GM19455 (cell line): ENCODE data around the gene ANO1.

Experiments
- ATAC-seq: cut with Tn5 transposase; IDR thresholded peaks from one replicate; pipeline ENCODE4 v1.9.1; 2021; ENCODE audit not compliant: unreplicated experiment

The ANO1 gene

DNA sequence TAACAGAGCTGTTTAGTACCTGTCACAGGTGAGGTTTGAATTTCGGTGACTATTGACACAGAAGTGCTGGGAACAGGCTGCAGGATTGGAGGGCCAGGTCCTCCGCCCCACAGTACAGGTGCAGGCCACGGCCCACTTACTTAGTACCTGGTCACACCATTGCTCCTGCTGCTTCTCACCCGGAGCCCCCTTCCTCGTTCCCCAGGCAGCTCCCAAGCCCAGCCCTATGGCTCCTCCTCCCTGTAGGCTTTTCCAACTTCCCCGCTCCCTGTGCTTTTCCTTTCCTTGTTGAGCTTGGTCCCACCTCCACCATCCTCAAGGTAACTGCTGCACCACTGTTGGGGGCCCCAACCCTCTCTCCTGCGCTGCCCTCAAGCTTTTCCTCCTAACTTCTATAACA lies 27.9 kb upstream of the ANO1 start:
- ATAC-seq: no peak

DNA sequence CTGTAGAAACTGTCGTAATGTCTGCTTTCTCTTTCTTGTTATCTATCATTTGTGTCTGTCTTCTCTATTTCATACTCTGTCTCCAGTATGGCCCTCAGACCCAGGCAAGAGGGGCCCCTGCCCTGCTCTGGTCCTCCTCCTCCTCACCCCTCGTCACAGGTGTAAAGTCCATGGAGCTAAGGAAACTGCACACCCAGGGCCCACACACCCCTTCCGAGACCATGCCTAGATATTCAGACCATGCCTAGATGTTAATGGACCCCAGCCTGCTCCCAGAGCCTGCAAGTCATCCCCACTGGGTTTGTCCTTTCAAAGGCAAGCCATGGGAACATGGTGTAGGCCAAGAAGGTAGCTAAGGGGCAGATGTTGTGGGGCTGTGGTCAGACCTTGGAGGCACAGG lies 24.1 kb upstream of the ANO1 start:
- no peak for ATAC-seq

DNA sequence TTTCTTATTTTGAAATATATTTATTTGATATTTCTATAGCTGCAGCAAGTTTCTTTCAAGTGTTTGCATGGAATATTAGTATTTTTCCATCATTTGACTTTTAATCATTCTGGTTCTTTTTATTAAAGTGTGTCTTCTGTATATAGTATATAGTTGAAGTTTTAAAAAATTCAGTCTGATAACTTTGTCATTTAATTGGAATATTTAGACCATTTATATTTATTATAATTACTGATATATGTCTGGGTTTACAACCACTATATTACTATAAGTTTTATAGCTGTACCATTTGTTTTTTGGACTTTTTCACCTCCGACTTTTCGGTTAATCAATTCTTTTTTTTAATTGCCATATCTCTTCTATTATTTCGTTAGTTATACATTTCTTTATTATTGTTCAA lies 22.7 kb upstream of the ANO1 start:
- ATAC-seq: no peak

DNA sequence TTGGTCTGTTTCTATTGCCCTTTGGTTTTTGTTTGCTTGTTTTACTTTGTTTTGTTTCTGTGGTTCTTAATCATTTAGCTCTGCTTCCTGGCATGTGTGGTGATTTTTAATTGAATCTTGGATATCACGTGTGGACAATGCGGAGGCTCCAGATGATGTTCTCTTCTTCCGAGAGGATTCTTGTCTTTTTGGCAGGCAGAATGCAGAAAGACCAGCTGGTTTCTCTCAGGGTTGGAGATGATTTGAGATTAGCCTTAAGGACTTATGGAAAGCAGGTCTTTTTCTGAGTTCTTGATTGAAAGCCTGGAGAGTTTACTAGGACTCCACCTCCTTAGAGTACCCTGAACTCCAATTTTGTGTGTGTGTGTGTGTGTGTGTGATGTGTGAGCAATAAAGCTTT lies 21.0 kb upstream of the ANO1 start:
- no peak for ATAC-seq

DNA sequence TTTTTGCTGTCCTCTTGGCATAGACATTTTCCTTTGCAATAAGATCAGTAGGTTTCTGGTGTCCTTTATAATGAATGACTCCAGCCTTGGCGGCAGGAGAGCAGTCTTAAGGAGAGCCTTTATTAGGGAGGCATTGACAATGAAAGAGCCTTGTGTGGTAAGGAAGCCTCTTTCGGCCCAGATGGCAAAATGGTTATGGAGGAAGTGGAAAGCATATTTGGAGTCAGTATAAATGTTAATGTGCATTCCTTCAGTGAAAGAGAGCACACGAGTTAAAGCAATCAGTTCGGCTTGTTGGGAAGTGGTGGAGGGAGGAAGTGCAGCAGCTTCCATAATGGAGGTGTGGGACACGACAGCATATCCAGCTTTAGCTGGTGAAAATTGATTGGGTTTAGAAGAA lies 18.1 kb upstream of the ANO1 start:
- no peak for ATAC-seq

DNA sequence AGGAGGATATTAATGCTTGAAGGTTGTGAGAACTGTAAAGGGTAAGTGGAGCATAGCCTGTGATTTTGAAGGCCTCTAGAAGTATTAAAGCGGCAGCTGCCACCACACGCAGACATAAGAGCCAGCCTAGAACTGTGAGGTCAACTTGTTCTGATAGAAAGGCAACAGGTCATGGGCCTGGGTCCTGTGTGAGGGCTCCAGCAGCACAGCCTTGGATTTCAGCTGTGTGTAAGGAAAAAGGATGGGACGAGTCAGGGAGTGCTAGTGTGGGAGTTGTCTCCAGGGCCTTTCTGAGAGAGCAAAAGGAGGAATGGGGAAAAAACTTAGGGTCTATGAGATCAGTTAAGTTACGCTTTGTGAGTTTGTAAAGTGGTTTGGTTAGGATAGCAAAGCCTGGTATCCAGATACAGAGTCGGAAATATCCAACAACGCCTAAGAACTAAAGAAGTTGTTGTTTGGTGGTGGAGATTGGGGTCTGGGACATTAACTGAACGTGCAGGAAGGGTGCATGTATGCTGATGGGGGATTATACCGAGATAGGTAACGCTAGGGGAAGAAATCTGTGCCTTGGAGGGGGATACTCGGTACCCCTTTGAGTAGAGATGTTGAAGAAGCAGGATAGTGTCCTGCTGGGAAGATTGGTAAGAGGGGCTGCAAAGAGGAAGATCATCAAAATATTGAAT lies 17.4 kb upstream of the ANO1 start:
- no peak for ATAC-seq

DNA sequence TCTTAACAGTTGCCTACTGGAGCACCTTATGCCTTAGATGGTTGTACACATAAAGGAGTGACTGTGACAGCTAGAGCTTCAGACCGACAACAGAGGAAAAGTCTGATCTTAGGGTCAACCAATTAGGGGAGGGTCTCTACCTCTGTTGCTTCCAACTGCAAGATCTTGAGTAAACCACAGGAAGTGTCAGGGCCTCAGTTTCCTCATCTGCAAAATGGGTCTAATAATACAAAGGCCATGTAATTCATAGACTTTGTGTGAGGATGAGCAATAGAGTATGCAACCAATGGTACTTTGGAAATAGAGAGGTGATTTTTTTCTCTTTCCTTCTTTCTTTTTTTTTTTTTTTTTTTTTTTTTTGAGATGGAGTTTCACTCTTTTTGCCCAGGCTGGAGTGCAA lies 16.4 kb upstream of the ANO1 start:
- no peak for ATAC-seq

DNA sequence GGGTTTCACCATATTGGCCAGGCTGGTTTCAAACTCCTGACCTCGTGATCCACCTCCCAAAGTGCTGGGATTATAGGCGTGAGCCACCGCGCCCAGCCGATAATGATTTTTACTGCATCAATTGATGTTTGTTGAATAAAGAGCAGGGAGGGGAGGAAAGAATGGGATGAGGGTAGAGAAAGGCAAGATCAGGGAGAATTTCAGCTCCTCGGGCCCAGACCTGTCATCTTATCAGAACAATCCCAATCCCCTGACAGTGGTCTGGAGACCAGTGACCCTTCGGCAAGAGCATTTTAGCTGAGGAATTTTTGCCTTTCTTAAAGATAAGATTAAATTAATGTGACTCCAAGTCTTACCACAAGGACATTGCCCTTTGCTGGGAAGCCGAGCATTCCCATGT lies 15.0 kb upstream of the ANO1 start:
- ATAC-seq: no peak

DNA sequence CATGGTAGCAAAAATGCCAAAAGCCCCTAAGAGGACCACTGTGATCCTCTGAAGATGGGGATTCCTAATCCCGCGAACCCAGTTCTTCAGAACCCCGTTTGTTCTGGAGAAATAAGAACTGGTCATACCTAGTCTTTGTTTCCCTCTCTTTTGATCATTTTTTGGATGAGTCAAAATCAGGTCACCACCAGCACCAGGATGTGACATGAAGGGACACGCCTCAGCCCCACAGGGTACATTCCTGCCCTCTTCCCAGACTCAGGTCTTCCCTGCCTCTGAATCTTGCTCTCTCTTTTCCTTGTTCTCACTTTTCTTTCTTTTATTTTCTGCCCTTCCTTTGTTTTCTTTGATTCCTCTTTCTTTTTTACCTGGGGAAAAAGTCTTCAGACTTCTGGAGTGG lies 14.6 kb upstream of the ANO1 start:
- no peak for ATAC-seq

DNA sequence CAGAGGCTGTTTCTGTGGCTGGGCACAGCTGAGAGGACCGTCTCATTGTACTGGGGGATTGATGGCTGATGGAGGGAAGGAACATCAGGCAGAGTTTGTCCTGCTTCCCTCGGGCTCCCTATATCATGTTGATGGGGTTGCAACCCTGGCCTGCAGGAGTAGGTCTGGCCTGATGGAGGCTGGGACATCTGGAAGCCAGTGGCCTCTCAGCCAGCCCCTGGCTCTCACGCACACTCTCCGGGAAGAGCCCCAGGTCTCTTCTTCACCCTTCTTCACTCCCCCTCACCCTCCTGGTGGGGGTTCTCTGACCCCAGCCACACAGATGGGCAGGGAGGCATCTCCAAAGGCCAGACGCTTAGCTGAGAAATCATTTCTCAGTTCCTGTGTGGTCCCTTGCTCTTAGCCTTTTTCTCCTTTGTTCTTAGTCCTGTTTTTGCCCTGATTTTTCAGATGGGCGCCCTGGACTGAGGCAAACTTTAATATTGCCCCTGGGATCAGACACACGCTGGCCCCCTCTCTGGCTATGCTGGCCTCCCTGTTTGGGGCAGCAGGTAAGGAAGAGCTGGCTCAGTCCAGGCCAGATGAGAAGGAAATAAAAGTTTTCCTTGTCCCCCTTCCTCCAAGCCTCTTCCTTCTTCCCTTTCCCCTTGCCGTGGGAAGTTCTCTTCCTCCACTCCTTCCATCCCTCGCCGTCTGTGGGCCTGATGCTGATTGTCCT lies 13.9 kb upstream of the ANO1 start:
- ATAC-seq: no peak

DNA sequence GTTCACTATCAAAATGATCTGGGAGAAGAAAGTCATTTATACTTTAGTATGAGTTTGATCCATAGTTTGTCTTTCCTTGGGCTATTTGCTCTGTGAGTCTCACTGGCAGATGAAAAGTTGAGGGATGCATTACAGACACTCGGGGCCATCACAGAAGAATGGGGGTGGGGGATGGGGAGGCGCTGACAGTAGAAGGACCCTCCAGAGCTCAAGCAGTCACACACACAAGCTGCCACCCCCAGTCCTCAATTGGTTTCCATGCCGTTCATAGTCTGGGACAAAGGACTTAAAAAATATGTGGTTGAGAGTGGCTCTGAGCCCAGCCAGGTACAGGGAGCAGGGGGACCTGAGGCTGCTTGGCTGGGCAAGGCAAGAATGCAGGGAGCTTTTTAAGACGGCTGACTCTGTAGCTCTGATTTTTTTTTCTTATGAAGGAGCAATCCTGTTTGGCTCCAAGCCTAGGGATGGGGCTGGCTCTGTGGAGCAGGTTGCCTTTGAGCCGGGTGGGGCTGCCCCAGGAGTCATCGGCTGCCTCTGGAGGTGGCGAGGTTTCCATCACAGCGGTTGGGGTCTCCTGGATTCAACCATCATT lies 13.3 kb upstream of the ANO1 start:
- no peak for ATAC-seq

DNA sequence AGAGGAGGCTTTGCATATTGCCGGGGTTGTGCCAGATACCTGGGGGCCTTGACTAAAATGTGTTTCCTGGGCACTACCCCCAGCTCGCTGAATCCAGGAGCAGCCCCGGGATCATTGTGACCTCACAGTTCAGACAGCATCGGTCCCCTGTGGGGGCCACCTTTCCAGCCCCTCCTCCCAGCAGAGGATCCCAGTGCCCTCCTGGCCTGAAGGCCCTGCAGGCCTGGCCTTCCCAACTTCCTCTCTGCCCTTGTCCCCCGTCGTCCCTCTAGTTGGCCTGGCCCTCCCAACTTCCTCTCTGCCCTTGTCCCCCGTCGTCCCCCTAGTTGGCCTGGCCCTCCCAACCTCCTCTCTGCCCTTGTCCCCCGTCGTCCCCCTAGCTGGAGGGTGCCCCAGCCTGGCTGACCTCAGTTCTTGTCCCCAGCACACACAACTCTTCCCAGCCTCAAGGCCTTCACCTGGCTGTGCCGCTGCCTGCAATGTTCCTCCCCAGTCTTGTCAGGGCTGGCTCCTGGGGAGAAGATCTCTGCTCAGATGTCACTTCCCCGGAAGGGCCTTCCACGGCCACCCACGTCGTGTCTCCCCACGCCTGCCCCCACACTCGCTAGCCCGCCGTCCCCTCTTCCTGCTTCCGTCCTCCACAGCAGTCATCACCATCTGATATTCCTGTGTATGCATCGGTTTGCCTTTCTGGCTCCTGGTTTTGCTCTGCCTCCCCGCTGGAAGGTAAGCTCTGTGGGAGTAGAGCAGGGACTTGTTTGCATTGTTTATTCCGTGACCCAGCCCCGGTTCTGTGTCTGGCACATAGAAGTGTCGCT lies 12.6 kb upstream of the ANO1 start:
- no peak for ATAC-seq

DNA sequence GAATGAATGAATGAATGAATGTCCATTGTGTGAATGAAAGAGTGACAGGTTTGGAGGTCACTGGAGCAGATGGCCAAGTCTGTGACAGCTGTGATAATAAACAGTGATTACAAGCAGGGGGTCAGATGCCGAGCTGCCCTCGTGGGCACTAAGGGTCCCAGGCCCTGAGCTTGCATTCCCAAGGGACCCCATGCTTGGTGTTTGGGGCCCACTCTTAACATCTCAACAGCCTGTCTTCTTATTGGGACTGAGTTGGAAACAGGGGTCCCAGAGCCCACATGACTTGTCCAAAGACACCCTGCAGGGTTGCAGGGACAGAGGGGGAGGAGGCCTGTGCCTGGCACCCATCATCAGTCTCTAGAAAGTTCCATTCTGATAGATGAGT lies 12.0 kb upstream of the ANO1 start:
- ATAC-seq: no peak

DNA sequence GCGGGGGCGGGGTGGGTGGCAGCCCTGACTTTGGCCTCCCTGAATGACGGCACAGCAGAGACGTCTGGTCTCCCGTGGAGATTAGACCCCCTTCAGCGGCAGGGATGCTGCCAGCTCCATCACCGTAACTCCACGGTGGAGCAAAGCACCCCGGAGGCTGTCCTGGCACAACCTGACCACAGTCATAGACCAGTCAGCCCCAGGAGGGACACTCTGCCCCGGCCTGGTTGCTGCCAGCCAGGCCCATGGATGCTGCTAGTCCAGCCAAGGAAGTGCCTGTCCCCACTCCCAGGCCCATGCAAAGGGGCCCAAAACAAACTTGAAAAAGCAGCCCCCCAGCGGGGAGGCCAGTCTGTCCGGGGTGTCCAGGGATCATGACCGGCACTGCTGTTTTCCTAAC lies 11.5 kb upstream of the ANO1 start:
- ATAC-seq: no peak

DNA sequence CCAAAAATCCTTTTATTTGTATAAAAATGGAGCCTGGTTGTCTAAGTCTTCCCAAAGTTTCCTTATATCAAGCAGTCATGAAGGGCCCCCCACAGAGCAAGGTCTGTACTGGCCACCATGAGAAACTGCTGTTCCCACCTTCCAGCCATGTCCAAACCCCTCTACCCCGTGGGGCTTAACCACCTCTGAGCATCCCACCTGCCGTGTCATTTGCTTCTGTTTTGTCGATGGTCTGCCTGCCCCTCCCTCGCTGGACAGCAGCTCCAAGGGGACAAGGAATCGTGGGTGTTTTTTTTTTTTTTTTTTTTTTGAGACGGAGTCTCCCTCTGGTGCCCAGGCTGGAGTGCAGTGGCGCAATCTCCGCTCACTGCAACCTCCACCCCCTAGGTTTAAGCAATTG lies 11.1 kb upstream of the ANO1 start:
- ATAC-seq: no peak

DNA sequence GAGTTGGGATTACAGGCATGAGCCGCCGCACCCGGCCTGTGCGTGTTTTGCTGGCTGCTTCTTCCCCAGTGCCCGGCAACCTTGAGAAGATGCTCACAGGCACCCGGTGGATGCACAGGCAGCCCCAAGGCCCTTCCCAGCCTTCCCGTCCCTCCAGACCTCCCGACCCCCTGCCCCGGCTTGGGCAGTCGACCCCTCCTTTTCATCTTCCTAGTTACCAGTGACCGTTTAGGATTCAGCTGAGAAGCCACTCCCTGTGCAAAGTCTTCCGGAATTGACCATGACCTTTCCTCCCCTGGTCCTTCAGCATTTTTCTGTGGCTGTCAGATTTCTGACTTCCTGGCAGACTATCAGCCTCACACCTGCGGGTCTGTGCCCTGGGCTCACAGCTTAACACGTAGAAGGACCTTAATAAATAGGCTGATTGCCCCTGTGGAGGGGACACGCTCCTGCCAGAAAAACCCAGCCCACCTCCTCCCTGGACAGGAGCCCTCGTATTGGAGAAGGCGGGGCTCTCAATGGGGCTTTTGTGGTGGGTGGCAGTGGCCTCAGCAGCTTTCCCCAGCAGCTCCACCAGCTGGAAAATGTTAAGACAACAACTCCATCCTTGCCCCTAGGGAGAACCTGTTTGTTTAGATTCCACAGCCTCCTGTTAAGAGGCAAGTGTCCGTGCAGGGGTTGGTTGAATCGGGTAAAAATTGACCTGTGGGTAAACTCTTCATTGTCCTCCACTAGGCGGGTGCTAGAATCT lies 10.4 kb upstream of the ANO1 start:
- no peak for ATAC-seq

DNA sequence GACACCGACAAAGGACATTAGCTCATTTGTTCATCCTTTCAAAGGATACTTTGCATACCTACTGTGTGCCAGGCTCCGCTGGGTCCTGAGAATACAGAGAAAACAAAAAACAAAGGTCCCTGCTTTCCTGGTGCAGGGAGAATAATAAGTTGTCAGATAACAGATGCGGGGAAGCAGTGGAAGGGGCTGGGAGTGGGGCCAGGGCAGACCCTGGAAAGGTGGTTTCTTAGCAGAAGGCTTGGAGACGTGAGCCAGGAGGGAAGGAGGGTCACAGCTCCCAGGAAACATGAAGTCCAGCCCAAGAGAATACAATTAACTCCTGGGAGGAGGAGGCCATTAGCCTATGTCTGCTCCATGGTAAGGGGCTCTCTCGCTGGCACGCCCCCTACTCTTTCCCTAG lies 9.8 kb upstream of the ANO1 start:
- ATAC-seq: no peak

DNA sequence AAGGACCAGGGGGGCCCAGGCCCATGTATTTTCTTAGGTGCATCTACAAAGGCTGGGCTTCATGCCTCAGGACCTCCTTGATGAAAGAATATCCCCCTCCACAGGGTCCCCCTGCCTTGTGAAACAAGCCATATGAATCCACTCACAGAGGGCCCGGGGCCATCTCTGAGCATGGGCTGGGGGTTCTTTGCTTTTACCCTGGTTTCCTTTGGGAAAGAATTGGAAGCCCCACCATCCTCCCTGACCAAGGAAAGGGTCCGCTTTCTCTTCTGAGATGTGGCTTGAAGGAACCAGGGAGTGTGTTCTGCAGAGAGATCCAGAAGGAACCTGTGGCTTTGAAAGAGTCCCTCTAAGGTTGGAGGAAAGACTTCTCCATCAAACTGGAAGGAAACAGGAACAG lies 9.2 kb upstream of the ANO1 start:
- ATAC-seq: no peak

DNA sequence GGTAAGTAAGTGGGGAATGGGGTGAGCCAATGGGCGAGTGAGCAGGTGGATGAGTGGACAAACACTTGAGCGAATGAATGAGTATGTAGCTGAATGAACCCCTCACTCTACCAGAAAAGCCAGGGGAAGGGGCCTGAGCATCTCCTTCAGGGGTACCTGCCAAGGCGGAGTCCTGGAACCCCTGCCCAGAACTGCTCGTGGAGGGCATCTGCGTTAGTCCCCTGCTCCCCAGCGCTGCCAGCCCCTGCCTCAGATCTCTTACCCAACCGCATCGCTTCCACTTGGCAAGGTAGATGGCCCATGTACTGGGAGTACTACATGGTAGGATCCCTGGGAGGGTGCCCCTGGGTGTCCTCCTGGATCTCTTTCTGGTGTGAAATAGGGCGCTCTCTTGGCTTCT lies 7.4 kb upstream of the ANO1 start:
- no peak for ATAC-seq

DNA sequence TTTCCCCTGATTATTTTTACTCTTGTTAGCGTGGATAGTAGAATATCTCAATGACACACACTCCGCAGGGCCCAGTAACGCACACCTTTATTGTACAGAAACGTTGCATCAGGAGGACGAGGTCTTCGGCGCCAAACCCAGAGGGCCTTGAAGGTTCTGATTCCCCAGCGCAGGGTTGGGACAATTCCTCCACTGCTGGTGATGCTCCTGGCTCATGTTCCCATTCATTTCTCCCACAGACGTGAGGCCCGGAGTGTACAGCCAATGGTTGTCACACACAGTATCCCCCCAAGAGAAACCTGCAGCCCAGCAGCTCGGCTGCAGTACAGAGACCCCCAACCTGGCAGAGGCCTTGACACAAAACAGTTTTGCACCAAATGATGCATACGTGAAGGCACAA lies 6.1 kb upstream of the ANO1 start:
- no peak for ATAC-seq

DNA sequence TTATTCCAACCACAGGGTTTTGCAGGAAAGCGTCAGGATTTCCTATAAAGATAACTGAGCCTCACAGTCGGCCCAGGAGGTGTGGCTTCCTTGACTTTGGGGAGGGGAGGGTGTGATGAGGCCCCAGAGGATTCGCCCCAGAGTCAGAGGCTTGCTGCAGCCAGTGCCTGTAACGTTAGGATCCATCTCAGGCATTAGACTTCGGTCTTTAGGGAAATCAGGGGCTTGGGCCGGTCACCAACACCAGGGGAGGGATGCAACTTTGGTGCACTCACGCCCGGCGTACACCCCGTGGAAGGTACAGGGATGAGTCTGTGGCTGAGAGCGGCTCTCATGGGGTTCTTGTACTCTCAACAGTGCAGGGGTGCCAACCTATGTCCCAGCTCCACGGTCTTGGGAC lies 5.7 kb upstream of the ANO1 start:
- ATAC-seq: no peak
